Ramos (cell line): ENCODE data around the gene EVL.
"Not testable (repeated sequence)": the region's sequence is repeated elsewhere in the genome, so short reads cannot be mapped to it uniquely, and the experiment has no call there.

Experiments
- in situ Hi-C: fragments of 300-500 bp; cut with MboI; formaldehyde crosslinking; loops from one replicate; pipeline ENCODE4 v1.14.3; 2022; ENCODE audit warnings: low sequenced_read_pairs; ENCODE audit not compliant: unreplicated experiment

EVL gene

DNA sequence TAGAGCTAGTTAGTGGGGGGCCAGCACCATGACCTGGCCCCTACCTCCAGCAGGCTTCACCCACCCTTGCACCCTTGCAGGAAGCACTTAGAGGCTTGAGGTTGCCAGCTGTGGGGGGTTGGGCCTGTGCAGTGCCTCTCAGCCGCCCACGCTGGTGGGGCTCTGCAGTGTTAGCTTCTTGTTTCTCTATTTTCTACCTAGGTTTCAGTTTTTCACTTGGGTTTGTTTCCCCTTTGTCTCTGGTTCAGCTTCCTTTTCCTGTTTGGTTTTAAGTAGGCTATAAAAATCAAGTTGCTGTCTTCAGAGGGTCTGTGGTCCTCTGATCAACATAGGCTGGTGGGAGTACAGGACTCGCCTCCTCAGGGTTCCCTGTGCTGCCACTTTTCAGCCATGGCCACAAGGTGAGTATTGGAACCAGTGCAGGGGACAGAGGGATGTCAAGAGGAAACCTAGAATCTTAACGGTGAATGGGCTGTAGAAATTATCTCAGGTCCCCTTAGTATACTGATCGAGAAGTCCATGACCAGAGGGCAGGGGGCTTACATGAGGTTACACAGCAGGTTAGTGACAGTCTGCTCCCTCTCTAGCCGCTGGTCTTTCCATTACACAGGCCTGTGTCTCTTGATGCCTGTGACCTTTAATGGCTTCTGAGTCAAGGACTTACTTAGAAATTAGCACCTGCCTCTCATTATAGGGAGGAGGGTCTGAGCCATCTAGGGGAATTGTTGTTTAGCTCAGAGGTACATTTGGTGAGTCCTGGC is at the start of gene EVL:
EVL (plus strand) TSS at position 312 of the 761 bp plus-strand sequence; CDS start at position 391, 79 bp downstream.
- in situ Hi-C loops = no loop called here

- in situ Hi-C loops = no loop called here
These were observed 47.7 kb upstream of the EVL start for GRCh38 chr14:100017553-100017952.

DNA sequence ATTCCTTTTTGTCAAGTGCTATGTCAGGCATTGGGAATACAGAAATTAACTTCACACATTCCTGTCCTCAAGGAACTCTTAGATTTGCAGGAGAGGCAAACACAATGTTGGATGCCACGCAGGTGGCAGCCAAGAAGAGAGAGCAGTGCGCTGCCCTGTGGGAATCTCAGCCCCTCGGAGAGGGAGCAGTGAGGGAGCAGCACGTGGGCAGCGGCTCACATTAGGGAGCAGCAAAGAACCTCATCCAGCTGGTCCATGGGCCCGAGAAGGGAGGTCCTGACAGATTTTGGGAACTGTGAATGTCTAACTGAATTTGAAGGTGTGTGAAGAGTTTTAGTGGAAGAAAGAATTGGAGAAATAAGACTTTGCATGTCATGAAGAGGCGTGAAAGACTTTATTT is 47.2 kb upstream of the EVL start:
- in situ Hi-C loops = no loop called here

DNA sequence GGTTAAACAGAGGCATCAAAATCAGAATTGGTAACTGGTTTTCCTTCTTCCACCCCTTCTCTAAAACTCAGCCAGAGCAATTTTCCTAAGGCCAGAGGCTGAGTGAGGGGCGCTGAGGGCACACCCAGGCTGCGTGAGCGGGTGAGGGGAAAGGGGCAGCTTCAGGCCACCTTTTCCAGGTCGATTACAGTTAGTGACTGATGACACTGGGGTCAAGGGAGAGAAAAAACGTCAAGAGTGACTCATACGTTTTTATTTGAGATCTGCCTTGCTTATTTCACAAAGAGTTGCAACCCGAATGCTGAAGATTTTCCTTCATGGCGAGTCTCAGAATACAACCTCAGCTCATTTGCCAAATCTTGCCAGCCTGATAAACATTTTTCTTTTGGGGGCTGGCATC is 46.7 kb upstream of the EVL start:
- in situ Hi-C loops = no loop called here

GRCh38 chr14:100019156-100019744 is 46.0 kb upstream of the EVL start:
- in situ Hi-C loops = no loop called here

GRCh38 chr14:100020629-100021028 is 44.6 kb upstream of the EVL start:
- in situ Hi-C loops = no loop called here

DNA sequence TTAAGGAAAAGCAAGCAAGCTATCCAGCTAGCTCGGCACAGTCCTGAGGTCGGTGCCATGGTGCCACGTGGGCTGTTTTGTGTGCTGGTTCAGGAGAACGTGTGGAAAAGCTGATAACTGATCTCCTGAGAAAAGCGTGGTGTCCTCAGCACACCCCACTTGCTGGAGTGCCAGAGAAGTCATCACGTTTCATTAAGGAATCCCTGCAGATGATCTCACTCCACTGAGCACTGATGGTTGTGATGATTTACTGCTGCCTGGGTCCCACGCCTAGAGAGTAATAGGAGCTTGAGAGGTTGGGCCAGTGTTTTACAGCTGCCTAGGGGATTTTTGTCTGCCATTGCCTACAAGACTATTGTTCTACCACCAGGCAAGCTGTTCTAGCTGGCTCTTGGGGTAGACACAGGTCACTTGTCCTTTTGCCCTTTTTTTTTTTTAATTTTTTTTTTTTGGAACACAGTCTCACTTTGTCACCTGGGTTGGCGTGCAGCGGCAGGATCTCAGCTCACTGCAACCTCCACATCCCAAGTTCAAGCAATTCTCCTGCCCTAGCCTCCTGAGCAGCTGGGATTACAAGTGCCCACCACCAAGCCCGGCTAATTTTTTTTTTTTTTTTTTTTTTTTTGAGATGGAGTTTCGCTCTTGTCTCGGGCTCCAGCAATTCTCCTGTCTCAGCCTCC is 42.3 kb upstream of the EVL start:
- in situ Hi-C loops = no loop called here

- in situ Hi-C loops = no loop called here
These were observed 40.1 kb upstream of the EVL start for GRCh38 chr14:100025111-100025510.

- in situ Hi-C loops = no loop called here
These were observed 37.3 kb upstream of the EVL start for GRCh38 chr14:100027771-100028490.

DNA sequence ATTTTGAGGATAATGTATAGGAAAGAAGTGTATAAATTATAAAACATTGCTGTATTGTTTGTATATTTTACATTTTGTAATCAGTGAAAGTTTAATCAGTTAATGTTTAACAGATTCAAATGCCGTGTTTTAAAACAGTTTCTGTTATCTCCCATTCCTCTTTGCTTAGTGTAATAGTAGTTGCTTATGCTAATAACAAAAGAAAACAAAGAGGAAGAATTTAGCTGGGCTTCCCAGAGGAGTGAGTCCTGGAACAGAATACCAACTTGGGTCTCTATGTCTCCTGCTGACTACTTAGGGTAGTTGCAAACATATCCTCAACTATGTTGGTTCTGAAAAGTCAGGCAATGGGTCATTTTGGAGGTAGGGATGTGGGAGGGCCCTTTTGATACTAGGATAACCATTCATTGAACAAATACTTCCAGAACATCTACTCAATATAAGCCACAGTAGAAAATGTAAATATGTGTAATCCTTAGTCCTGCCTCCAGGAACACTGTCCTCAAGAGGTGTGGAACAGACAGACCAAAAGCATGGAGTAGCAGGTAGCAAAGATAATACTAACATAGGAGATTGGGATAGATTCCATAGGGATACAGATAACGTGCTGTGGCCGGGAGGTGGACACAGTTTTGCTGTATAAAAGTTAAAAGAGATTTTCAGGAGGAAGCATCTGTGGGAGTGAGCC is 36.1 kb upstream of the EVL start:
- in situ Hi-C loops = no loop called here

GRCh38 chr14:100030006-100030405 is 35.2 kb upstream of the EVL start:
- in situ Hi-C loops = not testable (repeated sequence)

- in situ Hi-C loops = no loop called here
These were observed 34.6 kb upstream of the EVL start for GRCh38 chr14:100030452-100031153.

- in situ Hi-C loops = no loop called here
These were observed 33.5 kb upstream of the EVL start for GRCh38 chr14:100031506-100032281.

DNA sequence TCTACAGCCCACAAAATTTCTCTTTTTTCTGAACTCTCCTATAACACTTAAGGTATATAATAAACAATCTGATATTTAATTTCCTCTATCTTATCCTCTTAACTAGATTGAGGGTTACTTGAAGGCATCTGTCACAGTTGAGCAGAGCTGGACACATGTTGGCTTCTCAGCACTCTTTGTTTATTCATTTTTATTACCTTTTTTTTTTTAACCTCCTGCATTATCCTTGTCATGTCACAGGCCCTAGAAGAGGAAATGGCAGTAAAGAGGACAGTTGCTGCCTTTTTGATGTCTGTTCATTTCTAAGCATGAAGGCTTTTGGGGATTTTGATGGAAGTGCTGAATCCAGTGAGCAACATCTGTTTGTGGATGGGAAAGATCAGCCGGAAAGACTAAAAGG is 32.5 kb upstream of the EVL start:
- in situ Hi-C loops = no loop called here

GRCh38 chr14:100033347-100034075 is 31.7 kb upstream of the EVL start:
- in situ Hi-C loops = no loop called here

GRCh38 chr14:100034468-100034867 is 30.8 kb upstream of the EVL start:
- in situ Hi-C loops = no loop called here

DNA sequence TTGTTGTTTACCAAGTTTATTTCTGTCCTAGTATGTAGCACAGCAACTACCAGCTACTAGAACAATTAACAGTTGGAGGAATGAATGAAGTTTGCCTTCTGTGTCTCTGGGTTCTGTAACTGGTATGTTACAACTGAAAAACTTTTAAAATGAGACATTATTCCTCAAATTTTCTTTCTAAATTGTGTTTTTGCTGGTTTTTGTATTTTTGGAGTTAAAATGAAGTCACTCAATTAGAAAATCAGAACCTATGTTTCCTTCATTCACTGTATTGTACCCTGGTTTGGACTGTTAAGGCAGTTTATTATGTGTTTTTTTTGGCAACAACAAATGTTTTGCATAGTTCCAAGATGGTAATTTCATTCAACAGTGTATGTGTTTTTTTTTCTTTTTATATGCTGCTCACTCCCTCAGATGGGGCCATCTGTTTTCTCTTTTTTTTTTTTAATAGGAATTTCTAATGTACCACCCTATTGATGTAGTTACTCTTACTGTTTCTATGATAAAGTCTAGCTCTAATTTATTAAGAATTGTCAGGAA is 30.2 kb upstream of the EVL start:
- in situ Hi-C loops = no loop called here

GRCh38 chr14:100035700-100036099 is 29.5 kb upstream of the EVL start:
- in situ Hi-C loops = no loop called here
